Lower leg skin (tissue), 3 donors: ENCODE results near the gene CAPN5.

ENCODE experiments used
- CTCF ChIP-seq, 3 donors: fragments of 450-650 bp; IDR thresholded peaks; one replicate each; pipeline ENCODE4 v1.5.1; 2016; ENCODE audit warnings: antibody characterized with exemption in 3 of 3, mild to moderate bottlenecking in 3 of 3, moderate library complexity in 2 of 3
- POLR2A ChIP-seq, 2 donors: fragments of 450-650 bp; IDR thresholded peaks; one replicate each; pipeline ENCODE4 v1.6.1; 2016 to 2017; ENCODE audit warnings: antibody characterized with exemption in 2 of 2, mild to moderate bottlenecking in 1 of 2, moderate library complexity in 1 of 2

- TF ChIP-seq CTCF (IDR thresholded peaks at IDR 0.05) (peak in 1 of 3 donors; percentile 33), POLR2A (IDR thresholded peaks at IDR 0.05) (no peak)
Observed at GRCh38 chr11:77047007-77047927, 19.5 kb upstream of the CAPN5 start.
